SU-DHL-6 (cell line): ENCODE results near the gene PSAPL1.

Experiments used
- H2AFZ ChIP-seq: fragments of 200-600 bp; sonication (generic); 2 replicates; pipeline ENCODE4 v1.6.1; 2014; ENCODE audit warnings: low read depth, mild to moderate bottlenecking, moderate library complexity, mixed read lengths, antibody characterized with exemption, low read length; ENCODE audit not compliant: severe bottlenecking
- H3F3A ChIP-seq: fragments of 200-600 bp; shearing (Covaris generic); 2 replicates; pipeline ENCODE4 v1.6.0; 2016; ENCODE audit warnings: antibody characterized with exemption, mild to moderate bottlenecking; ENCODE audit not compliant: insufficient read depth
- H3K27ac ChIP-seq: fragments of 200-600 bp; sonication (generic); 2 replicates; pipeline ENCODE4 v1.5.1; 2016; ENCODE audit warnings: low read depth, mild to moderate bottlenecking, low read length, moderate library complexity, mixed read lengths
- H3K27me3 ChIP-seq: fragments of 200-600 bp; sonication (generic), shearing (Covaris generic); 2 replicates; pipeline ENCODE4 v1.6.0; 2014; ENCODE audit warnings: mild to moderate bottlenecking, low read length
- H3K36me3 ChIP-seq: fragments of 200-600 bp; sonication (generic); 2 replicates; pipeline ENCODE4 v1.6.1; 2014; ENCODE audit warnings: mild to moderate bottlenecking, low read length, mixed read lengths
- H3K4me2 ChIP-seq: fragments of 300-600, 200-600 bp; shearing (Covaris generic), sonication (generic); 2 replicates; pipeline ENCODE4 v1.6.0; 2014; ENCODE audit warnings: low read length, low read depth, mild to moderate bottlenecking; ENCODE audit not compliant: poor library complexity, severe bottlenecking
- H3K4me3 ChIP-seq: fragments of 200-600 bp; sonication (generic); 2 replicates; pipeline ENCODE4 v1.5.1; 2014; ENCODE audit warnings: antibody characterized with exemption, low read length, mild to moderate bottlenecking, mixed read lengths; ENCODE audit not compliant: insufficient read depth, poor library complexity, severe bottlenecking
- H3K79me2 ChIP-seq: fragments of 200-600 bp; sonication (generic); 2 replicates; pipeline ENCODE4 v1.6.1; 2014; ENCODE audit warnings: mild to moderate bottlenecking, low read length, moderate library complexity; ENCODE audit not compliant: insufficient read depth
- H3K9ac ChIP-seq: fragments of 200-600 bp; sonication (generic); 2 replicates; pipeline ENCODE4 v1.7.0; 2014; ENCODE audit warnings: mild to moderate bottlenecking, low read length
- H3K9me2 ChIP-seq: fragments of 200-600 bp; sonication (generic); replicated peaks from 2 replicates; pipeline ENCODE4 v1.6.1; 2014; ENCODE audit warnings: low read length; ENCODE audit not compliant: insufficient read depth
- H3K9me3 ChIP-seq: fragments of 200-600 bp; sonication (generic); 2 replicates; pipeline ENCODE4 v1.6.1; 2014; ENCODE audit warnings: low read length, mixed read lengths; ENCODE audit not compliant: insufficient read depth
- H4K20me1 ChIP-seq: fragments of 200-600 bp; sonication (generic); 2 replicates; pipeline ENCODE4 v1.6.1; 2014; ENCODE audit warnings: low read depth, mild to moderate bottlenecking, antibody characterized with exemption, low read length, moderate library complexity, mixed read lengths
- CTCF ChIP-seq: fragments of 200-600 bp; sonication (generic); IDR thresholded peaks from one replicate; pipeline ENCODE4 v1.5.1; 2017; ENCODE audit warnings: antibody characterized with exemption, mild to moderate bottlenecking, low read length, moderate library complexity; ENCODE audit not compliant: insufficient read depth, poor library complexity, severe bottlenecking
- EZH2phosphoT487 ChIP-seq: fragments of 200-600 bp; sonication (generic), shearing (Covaris generic); conservative IDR thresholded peaks from 2 replicates; pipeline ENCODE4 v1.6.1; 2018; ENCODE audit warnings: mild to moderate bottlenecking, antibody characterized with exemption, low read length, moderate library complexity, mixed read lengths

PSAPL1 gene

GRCh38 chr4:7478665-7479064 lies 43.9 kb upstream of the PSAPL1 start:
- no peaks in the 10 kb centered on the region for H3F3A ChIP-seq

GRCh38 chr4:7477695-7478094 lies 43.0 kb upstream of the PSAPL1 start:
- Histone ChIP-seq H3K79me2 (no peaks in the 10 kb centered on the region), H3K27me3 (no peaks in the 10 kb centered on the region), H3K27ac (no peak overlapping the region), H3K9me2 (no peaks in the 10 kb centered on the region), H4K20me1 (no peaks in the 10 kb centered on the region), H2AFZ (no peak overlapping the region), H3K9ac (no peak overlapping the region), H3K4me3 (no peak overlapping the region), H3K9me3 (no peaks in the 10 kb centered on the region), H3F3A (no peaks in the 10 kb centered on the region), H3K36me3 (no peaks in the 10 kb centered on the region), H3K4me2 (no peak overlapping the region)
- TF ChIP-seq CTCF = no peak
- no peak for TF ChIP-seq EZH2phosphoT487

More at GRCh38 chr4:7478665-7479064, 43.9 kb upstream of the PSAPL1 start:
- Histone ChIP-seq H3K4me3 (no peak overlapping the region), H3K79me2 (no peaks in the 10 kb centered on the region), H3K36me3 (no peaks in the 10 kb centered on the region), H3K27ac (no peak overlapping the region), H3K9me3 (no peaks in the 10 kb centered on the region), H3K9ac (no peak overlapping the region), H3K4me2 (no peak overlapping the region), H3K27me3 (no peaks in the 10 kb centered on the region), H4K20me1 (no peaks in the 10 kb centered on the region), H3K9me2 (no peaks in the 10 kb centered on the region), H2AFZ (no peak overlapping the region)
- no peak for TF ChIP-seq CTCF
- no peak for TF ChIP-seq EZH2phosphoT487

- no peak overlapping the region for H3K4me2 ChIP-seq
Observed at GRCh38 chr4:7476820-7477219, 42.1 kb upstream of the PSAPL1 start.

More at GRCh38 chr4:7476820-7477219, 42.1 kb upstream of the PSAPL1 start:
- H3K4me3 ChIP-seq = no peak overlapping the region
- H4K20me1 ChIP-seq = no peaks in the 10 kb centered on the region
- H3F3A ChIP-seq = no peaks in the 10 kb centered on the region
- no peaks in the 10 kb centered on the region for H3K27me3 ChIP-seq
- H3K79me2 ChIP-seq = no peaks in the 10 kb centered on the region
- H2AFZ ChIP-seq = no peak overlapping the region
- H3K9ac ChIP-seq = no peak overlapping the region
- H3K9me2 ChIP-seq = no peaks in the 10 kb centered on the region
- H3K27ac ChIP-seq = no peak overlapping the region
- TF ChIP-seq EZH2phosphoT487 (no peak), CTCF (no peak)
- H3K36me3 ChIP-seq = no peaks in the 10 kb centered on the region
- H3K9me3 ChIP-seq = no peaks in the 10 kb centered on the region
